GM23338 (cell line): ENCODE data around the gene ZNF837. TPM values are rescaled to one million over a fixed set of nuclear protein-coding genes. Genes with fewer than 3 reads are reported as not detected.

Experiments
- ATAC-seq: fragments of 200-7000 bp; cut with Tn5 transposase; 3 replicates; pipeline ENCODE4 v1.9.1; 2020
- DNase-seq: peaks from one replicate; pipeline ENCODE4 v3.0.0-alpha.2; 2015; ENCODE audit warnings: low spot score
- H2AFZ ChIP-seq: fragments of 200-600 bp; sonication (generic); 2 replicates; pipeline ENCODE4 v1.8.0; 2016; ENCODE audit warnings: antibody characterized with exemption, mild to moderate bottlenecking, moderate library complexity
- H3F3A ChIP-seq: fragments of 200-600 bp; sonication (generic); replicated peaks from 2 replicates; pipeline ENCODE4 v1.8.0; 2017; ENCODE audit warnings: antibody characterized with exemption, mixed run types, low read depth
- H3K27ac ChIP-seq: fragments of 200-600 bp; sonication (generic); 2 replicates; pipeline ENCODE4 v1.6.1; 2016; ENCODE audit warnings: low read depth
- H3K27me3 ChIP-seq: fragments of 200-600 bp; sonication (generic); 2 replicates; pipeline ENCODE4 v1.8.0; 2016; ENCODE audit warnings: mild to moderate bottlenecking, mixed run types, moderate library complexity; ENCODE audit not compliant: insufficient read depth
- H3K36me3 ChIP-seq: fragments of 200-600 bp; sonication (generic); 2 replicates; pipeline ENCODE4 v1.8.0; 2016; ENCODE audit warnings: mild to moderate bottlenecking; ENCODE audit not compliant: insufficient read depth
- H3K4me1 ChIP-seq: fragments of 200-600 bp; sonication (generic); 2 replicates; pipeline ENCODE4 v1.8.0; 2016; ENCODE audit warnings: mild to moderate bottlenecking, moderate library complexity; ENCODE audit not compliant: insufficient read depth
- H3K4me2 ChIP-seq: fragments of 200-600 bp; sonication (generic); 2 replicates; pipeline ENCODE4 v1.7.1; 2017; ENCODE audit warnings: mixed run types
- H3K4me3 ChIP-seq: fragments of 200-600 bp; sonication (generic); 2 replicates; pipeline ENCODE4 v1.6.1; 2016; ENCODE audit warnings: mixed run types
- H3K79me2 ChIP-seq: fragments of 200-600 bp; sonication (generic); replicated peaks from 2 replicates; pipeline ENCODE4 v1.8.0; 2017; ENCODE audit warnings: mild to moderate bottlenecking; ENCODE audit not compliant: insufficient read depth
- H3K9me2 ChIP-seq: fragments of 200-600 bp; sonication (generic); 2 replicates; pipeline ENCODE4 v1.8.0; 2017; ENCODE audit not compliant: insufficient read depth
- H4K20me1 ChIP-seq: fragments of 200-600 bp; sonication (generic); replicated peaks from 2 replicates; pipeline ENCODE4 v1.8.0; 2017; ENCODE audit warnings: mild to moderate bottlenecking; ENCODE audit not compliant: insufficient read depth
- H3K27ac Mint-ChIP-seq: 2 replicates; pipeline ENCODE4 v1.8.0; 2020; ENCODE audit warnings: inconsistent platforms, mild to moderate bottlenecking, moderate library complexity, mixed read lengths
- H3K27me3 Mint-ChIP-seq: 3 replicates; pipeline ENCODE4 v1.8.0; 2022; ENCODE audit warnings: low read depth, mild to moderate bottlenecking, moderate library complexity, mixed read lengths, inconsistent platforms; ENCODE audit not compliant: insufficient read depth, poor library complexity
- H3K36me3 Mint-ChIP-seq: 3 replicates; pipeline ENCODE4 v1.8.0; 2021; ENCODE audit warnings: low read depth, mild to moderate bottlenecking, inconsistent platforms, moderate library complexity, mixed read lengths
- H3K4me1 Mint-ChIP-seq: 3 replicates; pipeline ENCODE4 v1.8.0; 2020; ENCODE audit warnings: mild to moderate bottlenecking, inconsistent platforms, mixed read lengths
- H3K4me3 Mint-ChIP-seq: 3 replicates; pipeline ENCODE4 v1.8.0; 2021; ENCODE audit warnings: moderate library complexity, mild to moderate bottlenecking, inconsistent platforms, mixed read lengths
- H3K9me3 Mint-ChIP-seq: 3 replicates; pipeline ENCODE4 v1.8.0; 2020; ENCODE audit warnings: moderate library complexity, mild to moderate bottlenecking, inconsistent platforms, mixed read lengths
- EZH2 ChIP-seq: fragments of 200-600 bp; sonication (generic); IDR thresholded peaks from one replicate; pipeline ENCODE4 v1.8.0; 2017; ENCODE audit warnings: antibody characterized with exemption, mild to moderate bottlenecking, low read depth; ENCODE audit not compliant: unreplicated experiment
- EZH2phosphoT487 ChIP-seq: fragments of 200-600 bp; sonication (generic); IDR thresholded peaks from one replicate; pipeline ENCODE4 v1.8.1; 2018; ENCODE audit warnings: antibody characterized with exemption; ENCODE audit not compliant: unreplicated experiment
- JUNB ChIP-seq: IDR thresholded peaks from one replicate; pipeline ENCODE4 v1.6.1; 2016; ENCODE audit warnings: antibody characterized with exemption; ENCODE audit not compliant: unreplicated experiment
- POLR2AphosphoS5 ChIP-seq: IDR thresholded peaks from 2 replicates; pipeline ENCODE4 v1.6.1; 2016; ENCODE audit warnings: antibody characterized with exemption, low read depth
- STAT1 ChIP-seq: IDR thresholded peaks from one replicate; pipeline ENCODE4 v1.6.1; 2016; ENCODE audit warnings: antibody characterized with exemption; ENCODE audit not compliant: unreplicated experiment
- ZNF331 ChIP-seq: fragments of 250-450 bp; sonication (Bioruptor Pico); IDR thresholded peaks from 2 replicates; pipeline ENCODE4 v1.5.0; 2020; ENCODE audit warnings: low read depth, mild to moderate bottlenecking, moderate library complexity
- ZNF462 ChIP-seq: fragments of 250-450 bp; sonication (Bioruptor Pico); IDR thresholded peaks from 2 replicates; pipeline ENCODE4 v1.5.0; 2020; ENCODE audit warnings: mild to moderate bottlenecking, moderate library complexity
- polyA plus RNA-seq: library from polyadenylated mRNA; unstranded; fragments of >200 nt; fragmentation: Nextera tagmentation; extraction: Ambion mirVana; gene quantifications from 2 replicates; pipeline ENCODE4 v1.2.1, GENCODE V29; 2016
- total RNA-seq: library from RNA; depleted of rRNA; stranded (reverse); fragments of >200 nt; shearing (Covaris generic); gene quantifications from 2 replicates; pipeline ENCODE4 v1.2.3, GENCODE V29; 2014

The ZNF837 gene
- total and polyA plus RNA-seq, 2 experiments from 2014 or later = 3.1 to 11.0 TPM

- no peak overlapping the region for H3K27ac Mint-ChIP-seq
- H3K27me3 Mint-ChIP-seq = no peaks in the 10 kb centered on the region
- no peaks in the 10 kb centered on the region; the same call in 1 of the 2 replicates for H3K36me3 ChIP-seq
- no peaks in the 10 kb centered on the region for H3F3A ChIP-seq
- peaks cover 3% of the 10 kb centered on the region; the same call in 2 of the 3 replicates for H3K9me3 Mint-ChIP-seq
- no peaks in the 10 kb centered on the region for H3K79me2 ChIP-seq
- H4K20me1 ChIP-seq = no peaks in the 10 kb centered on the region
- H3K4me3 Mint-ChIP-seq = no peak overlapping the region
- DNase-seq (no peak), ATAC-seq (no peak)
- H3K36me3 Mint-ChIP-seq = peaks cover 36% of the 10 kb centered on the region
- no peak overlapping the region for H2AFZ ChIP-seq
- H3K27ac ChIP-seq = no peak overlapping the region
- no peaks in the 10 kb centered on the region for H3K27me3 ChIP-seq
- TF ChIP-seq STAT1 (no peak), POLR2AphosphoS5 (no peak), EZH2 (no peak), ZNF462 (CRISPR knock-in tag) (no peak), EZH2phosphoT487 (no peak), JUNB (no peak), ZNF331 (no peak)
- H3K4me1 Mint-ChIP-seq = no peaks in the 10 kb centered on the region
- H3K4me1 ChIP-seq = no peaks in the 10 kb centered on the region
- H3K4me2 ChIP-seq = no peak overlapping the region
- H3K9me2 ChIP-seq = no peaks in the 10 kb centered on the region
- no peak overlapping the region for H3K4me3 ChIP-seq
Observed at GRCh38 chr19:58416604-58417003, 35.8 kb upstream of the ZNF837 start.
